ENCODE data around the gene STRIP2.

- TF ChIP-seq, protein P1, sequence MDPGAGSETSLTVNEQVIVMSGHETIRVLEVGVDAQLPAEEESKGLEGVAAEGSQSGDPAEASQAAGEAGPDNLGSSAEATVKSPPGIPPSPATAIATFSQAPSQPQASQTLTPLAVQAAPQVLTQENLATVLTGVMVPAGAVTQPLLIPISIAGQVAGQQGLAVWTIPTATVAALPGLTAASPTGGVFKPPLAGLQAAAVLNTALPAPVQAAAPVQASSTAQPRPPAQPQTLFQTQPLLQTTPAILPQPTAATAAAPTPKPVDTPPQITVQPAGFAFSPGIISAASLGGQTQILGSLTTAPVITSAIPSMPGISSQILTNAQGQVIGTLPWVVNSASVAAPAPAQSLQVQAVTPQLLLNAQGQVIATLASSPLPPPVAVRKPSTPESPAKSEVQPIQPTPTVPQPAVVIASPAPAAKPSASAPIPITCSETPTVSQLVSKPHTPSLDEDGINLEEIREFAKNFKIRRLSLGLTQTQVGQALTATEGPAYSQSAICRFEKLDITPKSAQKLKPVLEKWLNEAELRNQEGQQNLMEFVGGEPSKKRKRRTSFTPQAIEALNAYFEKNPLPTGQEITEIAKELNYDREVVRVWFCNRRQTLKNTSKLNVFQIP (CRISPR knock-in tag; IDR thresholded peaks at IDR 0.05; ENCODE audit: borderline replicate concordance, low read depth) = no peak
- TF ChIP-seq, protein P2, sequence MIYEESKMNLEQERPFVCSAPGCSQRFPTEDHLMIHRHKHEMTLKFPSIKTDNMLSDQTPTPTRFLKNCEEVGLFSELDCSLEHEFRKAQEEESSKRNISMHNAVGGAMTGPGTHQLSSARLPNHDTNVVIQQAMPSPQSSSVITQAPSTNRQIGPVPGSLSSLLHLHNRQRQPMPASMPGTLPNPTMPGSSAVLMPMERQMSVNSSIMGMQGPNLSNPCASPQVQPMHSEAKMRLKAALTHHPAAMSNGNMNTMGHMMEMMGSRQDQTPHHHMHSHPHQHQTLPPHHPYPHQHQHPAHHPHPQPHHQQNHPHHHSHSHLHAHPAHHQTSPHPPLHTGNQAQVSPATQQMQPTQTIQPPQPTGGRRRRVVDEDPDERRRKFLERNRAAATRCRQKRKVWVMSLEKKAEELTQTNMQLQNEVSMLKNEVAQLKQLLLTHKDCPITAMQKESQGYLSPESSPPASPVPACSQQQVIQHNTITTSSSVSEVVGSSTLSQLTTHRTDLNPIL (CRISPR knock-in tag; IDR thresholded peaks at IDR 0.05; ENCODE audit: low read depth) = no peak
- no peak for TF ChIP-seq PPARA (CRISPR knock-in tag; IDR thresholded peaks at IDR 0.05; ENCODE audit: borderline replicate concordance)
- TF ChIP-seq RARB (CRISPR knock-in tag; IDR thresholded peaks at IDR 0.05) = no peak
These were observed 43.9 kb upstream of the STRIP2 start for GRCh38 chr7:129390314-129390713.
